ENCODE results near the gene ADAMTS10.
"Not testable (repeated sequence)": the region's sequence is repeated elsewhere in the genome, so short reads cannot be mapped to it uniquely, and the experiment has no call there.

Gene ADAMTS10

GRCh38 chr19:8629996-8630683, 19.6 kb upstream of the ADAMTS10 start, which contains the start of gene NFILZ:
NFILZ (plus strand) TSS chr19:8630633; CDS start chr19:8676766, 46,133 bp downstream.
- no peak for DNase-seq (ENCODE audit: low read depth, low spot score)
- no peak within 1 kb of the TSS for H3K27ac ChIP-seq

GRCh38 chr19:8629184-8629583, 18.7 kb upstream of the ADAMTS10 start:
- DNase-seq (ENCODE audit: low read depth, low spot score) = no peak
- no peak overlapping the region for H3K27ac ChIP-seq

- no peak for DNase-seq (ENCODE audit: low read depth, low spot score)
- no peak overlapping the region for H3K27ac ChIP-seq
These were observed 16.3 kb upstream of the ADAMTS10 start for GRCh38 chr19:8626842-8627241.

- not testable (repeated sequence) for DNase-seq (ENCODE audit: low read depth, low spot score); H3K27ac ChIP-seq
These were observed 12.4 kb upstream of the ADAMTS10 start for GRCh38 chr19:8622886-8623285.

- DNase-seq (ENCODE audit: low read depth, low spot score) = no peak
- H3K27ac ChIP-seq = no peak overlapping the region
These were observed 8.2 kb upstream of the ADAMTS10 start for GRCh38 chr19:8618751-8619150.

GRCh38 chr19:8617984-8618383, 7.5 kb upstream of the ADAMTS10 start:
- no peak for DNase-seq (ENCODE audit: low read depth, low spot score)
- no peak overlapping the region for H3K27ac ChIP-seq

- H3K27ac ChIP-seq; DNase-seq (ENCODE audit: low read depth, low spot score): not testable (repeated sequence)
These were observed 6.8 kb upstream of the ADAMTS10 start for GRCh38 chr19:8617325-8617724.

GRCh38 chr19:8616861-8617260, 6.3 kb upstream of the ADAMTS10 start:
- H3K27ac ChIP-seq = no peak overlapping the region
- DNase-seq (ENCODE audit: low read depth, low spot score) = no peak

GRCh38 chr19:8615813-8616596, 5.5 kb upstream of the ADAMTS10 start:
- no peak overlapping the region for H3K27ac ChIP-seq

GRCh38 chr19:8615024-8615423, 4.5 kb upstream of the ADAMTS10 start:
- no peak for DNase-seq (ENCODE audit: low read depth, low spot score)

More at GRCh38 chr19:8615813-8616596, 5.5 kb upstream of the ADAMTS10 start:
- DNase-seq (ENCODE audit: low read depth, low spot score) = no peak

GRCh38 chr19:8614455-8614854, 3.9 kb upstream of the ADAMTS10 start:
- no peak for DNase-seq (ENCODE audit: low read depth, low spot score)
- no peak overlapping the region for H3K27ac ChIP-seq

More at GRCh38 chr19:8615024-8615423, 4.5 kb upstream of the ADAMTS10 start:
- no peak overlapping the region for H3K27ac ChIP-seq

GRCh38 chr19:8612807-8613171, 2.3 kb upstream of the ADAMTS10 start:
- H3K27ac ChIP-seq = no peak overlapping the region
- DNase-seq (ENCODE audit: low read depth, low spot score) = no peak

- DNase-seq (ENCODE audit: low read depth, low spot score) = no peak
- no peak overlapping the region for H3K27ac ChIP-seq
These were observed 1.6 kb upstream of the ADAMTS10 start for GRCh38 chr19:8611877-8612806.

GRCh38 chr19:8611391-8611876, 919 bp upstream of the ADAMTS10 start:
- no peak overlapping the region for H3K27ac ChIP-seq
- DNase-seq (ENCODE audit: low read depth, low spot score) = no peak

GRCh38 chr19:8610936-8611300, 403 bp upstream of the ADAMTS10 start:
- H3K27ac ChIP-seq = no peak overlapping the region
- no peak for DNase-seq (ENCODE audit: low read depth, low spot score)

GRCh38 chr19:8609279-8610040, 1.1 kb downstream of the ADAMTS10 start:
- H3K27ac ChIP-seq = no peak overlapping the region
- DNase-seq (ENCODE audit: low read depth, low spot score) = no peak

GRCh38 chr19:8608941-8609278, 1.6 kb downstream of the ADAMTS10 start:
- DNase-seq (ENCODE audit: low read depth, low spot score) = no peak
- H3K27ac ChIP-seq = no peak overlapping the region

GRCh38 chr19:8607386-8607785, 3.1 kb downstream of the ADAMTS10 start:
- H3K27ac ChIP-seq = no peak overlapping the region
- no peak for DNase-seq (ENCODE audit: low read depth, low spot score)

- no peak overlapping the region for H3K27ac ChIP-seq
- no peak for DNase-seq (ENCODE audit: low read depth, low spot score)
These were observed 5.0 kb downstream of the ADAMTS10 start for GRCh38 chr19:8605514-8605913.

- DNase-seq (ENCODE audit: low read depth, low spot score) = no peak
- no peak overlapping the region for H3K27ac ChIP-seq
These were observed 8.7 kb downstream of the ADAMTS10 start for GRCh38 chr19:8601796-8602195.

Data from epithelial cell of prostate (primary cell).